ENCODE measurements around the gene ITPRID1. TPM values are rescaled to one million over a fixed set of nuclear protein-coding genes. Genes with fewer than 3 reads are reported as not detected.

ITPRID1 gene
- total and polyA plus RNA-seq, 10 of the 15 experiments (the other 5 are each of a cell fraction or from before 2014, with no cell fraction given) = 0.06 TPM; not detected in 9

GRCh38 chr7:31518766-31519165 lies 4.9 kb downstream of the ITPRID1 start:
- Histone ChIP-seq H3K79me2 (ENCODE audit: control insufficient read depth, insufficient read depth, low read length) (no peaks in the 10 kb centered on the region), H3K9me3 (replicated peaks; ENCODE audit: control insufficient read depth, insufficient read depth, low read length) (no peaks in the 10 kb centered on the region), H3K36me3 (ENCODE audit: control insufficient read depth in 2 of 2, insufficient read depth in 2 of 2, low read length in 1 of 2) (no peaks in the 10 kb centered on the region), H4K20me1 (ENCODE audit: control insufficient read depth, insufficient read depth) (no peaks in the 10 kb centered on the region), H3K4me3 (no peak overlapping the region), H3K9ac (ENCODE audit: control insufficient read depth, insufficient read depth, low read length) (no peak overlapping the region), H3K27me3 (replicated peaks in 1 of 2; ENCODE audit: control insufficient read depth in 2 of 2, insufficient read depth in 2 of 2, low read length in 1 of 2) (no peaks in the 10 kb centered on the region), H3K4me2 (ENCODE audit: control insufficient read depth, insufficient read depth) (no peak overlapping the region), H3K27ac (ENCODE audit: control insufficient read depth, insufficient read depth) (no peak overlapping the region), H2AFZ (ENCODE audit: control insufficient read depth, low read depth, low read length) (no peak overlapping the region), H3K4me1 (ENCODE audit: control insufficient read depth, insufficient read depth, low read length) (no peaks in the 10 kb centered on the region)
- no TSS peak for BruUV-seq (replicated peaks)
- POLR2A ChIA-PET = no interaction called here
- DNase-seq (ENCODE audit: low read depth, low spot score) (no peak), FAIRE-seq (no peak), ATAC-seq (no peak)
- TF ChIP-seq NRF1 (conservative IDR thresholded peaks at IDR 0.05; ENCODE audit: low read depth, low read length) (no peak), POLR2AphosphoS2 (IDR thresholded peaks at IDR 0.05; ENCODE audit: low read depth, low read length) (no peak), HDAC2 (IDR thresholded peaks at IDR 0.05) (no peak), BMI1 (IDR thresholded peaks at IDR 0.05; ENCODE audit: borderline replicate concordance) (no peak), FOXK2 (IDR thresholded peaks at IDR 0.05) (no peak), KAT2A (conservative IDR thresholded peaks at IDR 0.05; ENCODE audit: control insufficient read depth, low read depth, low read length) (no peak), REST (IDR thresholded peaks at IDR 0.05; ENCODE audit: low read depth, low read length) (no peak), TCF3 (IDR thresholded peaks at IDR 0.05; ENCODE audit: borderline replicate concordance, insufficient read depth, low read depth, low read length) (no peak), NFIC (IDR thresholded peaks at IDR 0.05; ENCODE audit: low read depth, low read length) (no peak), MEF2A (IDR thresholded peaks at IDR 0.05; ENCODE audit: insufficient read depth, low read depth, low read length) (no peak), NR2C2 (IDR thresholded peaks at IDR 0.05; ENCODE audit: borderline replicate concordance, control insufficient read depth, insufficient read length, low read depth) (no peak), STAT3 (IDR thresholded peaks at IDR 0.05; ENCODE audit: low read depth, low read length) (no peak), SUPT20H (IDR thresholded peaks at IDR 0.05; ENCODE audit: borderline replicate concordance, control insufficient read depth, low read depth, low read length) (no peak)
- TF ChIP-seq, protein P1, sequence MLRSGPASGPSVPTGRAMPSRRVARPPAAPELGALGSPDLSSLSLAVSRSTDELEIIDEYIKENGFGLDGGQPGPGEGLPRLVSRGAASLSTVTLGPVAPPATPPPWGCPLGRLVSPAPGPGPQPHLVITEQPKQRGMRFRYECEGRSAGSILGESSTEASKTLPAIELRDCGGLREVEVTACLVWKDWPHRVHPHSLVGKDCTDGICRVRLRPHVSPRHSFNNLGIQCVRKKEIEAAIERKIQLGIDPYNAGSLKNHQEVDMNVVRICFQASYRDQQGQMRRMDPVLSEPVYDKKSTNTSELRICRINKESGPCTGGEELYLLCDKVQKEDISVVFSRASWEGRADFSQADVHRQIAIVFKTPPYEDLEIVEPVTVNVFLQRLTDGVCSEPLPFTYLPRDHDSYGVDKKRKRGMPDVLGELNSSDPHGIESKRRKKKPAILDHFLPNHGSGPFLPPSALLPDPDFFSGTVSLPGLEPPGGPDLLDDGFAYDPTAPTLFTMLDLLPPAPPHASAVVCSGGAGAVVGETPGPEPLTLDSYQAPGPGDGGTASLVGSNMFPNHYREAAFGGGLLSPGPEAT (IDR thresholded peaks at IDR 0.05; ENCODE audit: low read depth) = no peak
- TF ChIP-seq, protein P2, sequence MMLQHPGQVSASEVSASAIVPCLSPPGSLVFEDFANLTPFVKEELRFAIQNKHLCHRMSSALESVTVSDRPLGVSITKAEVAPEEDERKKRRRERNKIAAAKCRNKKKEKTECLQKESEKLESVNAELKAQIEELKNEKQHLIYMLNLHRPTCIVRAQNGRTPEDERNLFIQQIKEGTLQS (IDR thresholded peaks at IDR 0.05; ENCODE audit: borderline replicate concordance, extremely low read depth, low read depth, low read length) = no peak
- TF ChIP-seq, protein P3, sequence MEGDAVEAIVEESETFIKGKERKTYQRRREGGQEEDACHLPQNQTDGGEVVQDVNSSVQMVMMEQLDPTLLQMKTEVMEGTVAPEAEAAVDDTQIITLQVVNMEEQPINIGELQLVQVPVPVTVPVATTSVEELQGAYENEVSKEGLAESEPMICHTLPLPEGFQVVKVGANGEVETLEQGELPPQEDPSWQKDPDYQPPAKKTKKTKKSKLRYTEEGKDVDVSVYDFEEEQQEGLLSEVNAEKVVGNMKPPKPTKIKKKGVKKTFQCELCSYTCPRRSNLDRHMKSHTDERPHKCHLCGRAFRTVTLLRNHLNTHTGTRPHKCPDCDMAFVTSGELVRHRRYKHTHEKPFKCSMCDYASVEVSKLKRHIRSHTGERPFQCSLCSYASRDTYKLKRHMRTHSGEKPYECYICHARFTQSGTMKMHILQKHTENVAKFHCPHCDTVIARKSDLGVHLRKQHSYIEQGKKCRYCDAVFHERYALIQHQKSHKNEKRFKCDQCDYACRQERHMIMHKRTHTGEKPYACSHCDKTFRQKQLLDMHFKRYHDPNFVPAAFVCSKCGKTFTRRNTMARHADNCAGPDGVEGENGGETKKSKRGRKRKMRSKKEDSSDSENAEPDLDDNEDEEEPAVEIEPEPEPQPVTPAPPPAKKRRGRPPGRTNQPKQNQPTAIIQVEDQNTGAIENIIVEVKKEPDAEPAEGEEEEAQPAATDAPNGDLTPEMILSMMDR (IDR thresholded peaks at IDR 0.05 in 2 of 3, conservative IDR thresholded peaks at IDR 0.05 in 1 of 3; ENCODE audit: control insufficient read depth in 2 of 3, extremely low read depth in 1 of 3, insufficient read depth in 1 of 3, low read depth in 3 of 3, low read length in 3 of 3) = no peak
- 43% methylated on average over 4 of the region's 4 CpGs for WGBS (ENCODE audit: insufficient coverage, insufficient replicate concordance, low lambda C conversion rate, missing lambda C conversion rate)
- CTCF ChIA-PET = no interaction called here
- in situ Hi-C loops (cut with MboI) (no loop called here), intact Hi-C loops (cut with micrococcal nuclease; ENCODE audit: unreplicated experiment) (no loop called here)
- RAD21 ChIA-PET (ENCODE audit: unreplicated experiment) = no interaction called here
- SMC1A ChIA-PET (ENCODE audit: uncharacterized antibody, unreplicated experiment) = no interaction called here
